IMR-90 (cell line): ENCODE measurements around the gene EXPH5. TPM values are rescaled to one million over a fixed set of nuclear protein-coding genes. Genes with fewer than 3 reads are reported as not detected.

Source experiments
- ATAC-seq: fragments of 200-7000 bp; cut with Tn5 transposase; 2 replicates; pipeline ENCODE4 v1.9.1; 2020; ENCODE audit warnings: low read depth, mild to moderate bottlenecking, moderate library complexity
- Bru-seq: library from RNA; stranded (reverse); fragments of 400-500 nt; gene quantifications from one replicate; lab custom pipeline; 2021; lab: Mats Ljungman, UMichigan
- BruChase-seq, 2 experiments: library from RNA; stranded (reverse); fragments of 400-500 nt; gene quantifications; one replicate each; lab custom pipeline; 2021; lab: Mats Ljungman, UMichigan
- BruUV-seq: library from RNA; stranded (reverse); fragments of 400-500 nt; replicated peaks from 2 replicates; lab custom pipeline; 2021; lab: Mats Ljungman, UMichigan
- CTCF ChIA-PET: fragments of 300-600 bp; formaldehyde crosslinking; extraction: SDS; loops from one replicate; lab custom pipeline; 2021; ENCODE audit warnings: antibody characterized with exemption; lab: Yijun Ruan, JAX
- POLR2A ChIA-PET: fragments of 300-600 bp; sonication (Branson Sonifier 250); formaldehyde crosslinking; loops from one replicate; lab custom pipeline; 2022; ENCODE audit warnings: antibody characterized with exemption; ENCODE audit not compliant: unreplicated experiment; lab: Charles Lee
- DNase-seq: peaks from one replicate; pipeline ENCODE4 v3.0.0; 2013
- H2AFZ ChIP-seq: replicated peaks from 2 replicates; pipeline ENCODE3; 2013; ENCODE audit warnings: low read length, mild to moderate bottlenecking; ENCODE audit not compliant: poor library complexity
- H2AK5ac ChIP-seq: 2 replicates; pipeline ENCODE4 v1.6.1; 2013; ENCODE audit warnings: low read depth, low read length, inconsistent platforms
- H2AK9ac ChIP-seq: replicated peaks from 2 replicates; pipeline ENCODE3; 2013; ENCODE audit warnings: mild to moderate bottlenecking, low read depth, low read length, moderate library complexity; ENCODE audit not compliant: poor library complexity
- H2BK120ac ChIP-seq: 2 replicates; pipeline ENCODE4 v1.6.1; 2013; ENCODE audit warnings: low read depth, low read length, inconsistent platforms
- H2BK15ac ChIP-seq: 3 replicates; pipeline ENCODE4 v1.6.1; 2013; ENCODE audit warnings: low read depth, low read length, inconsistent platforms
- H2BK20ac ChIP-seq: 2 replicates; pipeline ENCODE4 v1.6.1; 2013; ENCODE audit warnings: low read depth, mild to moderate bottlenecking, inconsistent platforms, low read length, moderate library complexity
- H2BK5ac ChIP-seq: 2 replicates; pipeline ENCODE4 v1.6.1; 2013; ENCODE audit warnings: mild to moderate bottlenecking, low read depth, low read length, inconsistent platforms; ENCODE audit not compliant: poor library complexity, severe bottlenecking
- H3K14ac ChIP-seq: replicated peaks from 2 replicates; pipeline ENCODE4 v1.6.1; 2013; ENCODE audit warnings: low read depth, low read length, inconsistent platforms
- H3K18ac ChIP-seq: 2 replicates; pipeline ENCODE4 v1.6.1; 2013; ENCODE audit warnings: low read depth, low read length, control low read depth
- H3K23ac ChIP-seq: 2 replicates; pipeline ENCODE4 v1.6.1; 2013; ENCODE audit warnings: low read depth, low read length, inconsistent platforms
- H3K27ac ChIP-seq: 2 replicates; pipeline ENCODE4 v1.5.1; 2013; ENCODE audit warnings: mild to moderate bottlenecking, control low read depth, low read length; ENCODE audit not compliant: insufficient read depth
- H3K27me3 ChIP-seq: 2 replicates; pipeline ENCODE4 v1.6.1; 2013; ENCODE audit warnings: low read length; ENCODE audit not compliant: control insufficient read depth, insufficient read depth
- H3K36me3 ChIP-seq: 2 replicates; pipeline ENCODE4 v1.6.1; 2013; ENCODE audit warnings: low read length, mixed read lengths; ENCODE audit not compliant: control insufficient read depth, insufficient read depth
- H3K4ac ChIP-seq: 2 replicates; pipeline ENCODE4 v1.6.1; 2013; ENCODE audit warnings: low read depth, low read length, inconsistent platforms
- H3K4me1 ChIP-seq: 2 replicates; pipeline ENCODE4 v1.6.1; 2013; ENCODE audit warnings: low read length, mixed read lengths; ENCODE audit not compliant: control insufficient read depth, insufficient read depth
- H3K4me2 ChIP-seq: 2 replicates; pipeline ENCODE4 v1.6.1; 2013; ENCODE audit warnings: low read depth, mild to moderate bottlenecking, control low read depth, low read length, moderate library complexity
- H3K4me3 ChIP-seq: 2 replicates; pipeline ENCODE4 v1.5.1; 2013; ENCODE audit warnings: low read depth, mild to moderate bottlenecking, control low read depth, low read length, moderate library complexity; ENCODE audit not compliant: insufficient read depth
- H3K56ac ChIP-seq: 2 replicates; pipeline ENCODE4 v1.6.1; 2013; ENCODE audit warnings: low read length, inconsistent platforms; ENCODE audit not compliant: insufficient read depth; ENCODE audit errors: extremely low read depth
- H3K79me1 ChIP-seq, 2 experiments: 2 replicates each; pipeline ENCODE4 v1.6.1; 2013; ENCODE audit warnings: low read length in 2 of 2, inconsistent platforms in 1 of 2, low read depth in 1 of 2
- H3K9ac ChIP-seq: 2 replicates; pipeline ENCODE4 v1.6.1; 2013; ENCODE audit warnings: low read depth, low read length, control low read depth
- H3K9me1 ChIP-seq: 2 replicates; pipeline ENCODE4 v1.6.1; 2013; ENCODE audit warnings: low read length, inconsistent platforms; ENCODE audit not compliant: insufficient read depth
- H3K9me3 ChIP-seq: 2 replicates; pipeline ENCODE4 v1.6.1; 2013; ENCODE audit warnings: low read length; ENCODE audit not compliant: control insufficient read depth, insufficient read depth
- H4K20me1 ChIP-seq: 2 replicates; pipeline ENCODE4 v1.6.1; 2013; ENCODE audit warnings: low read length, inconsistent platforms; ENCODE audit not compliant: insufficient read depth
- H4K5ac ChIP-seq: 2 replicates; pipeline ENCODE4 v1.6.1; 2013; ENCODE audit warnings: mild to moderate bottlenecking, low read depth, low read length, control low read depth
- H4K8ac ChIP-seq, 2 experiments: 2 replicates each; pipeline ENCODE4 v1.6.1; 2013; ENCODE audit warnings: low read depth in 2 of 2, low read length in 2 of 2, control low read depth in 1 of 2, inconsistent platforms in 1 of 2
- H4K91ac ChIP-seq: 2 replicates; pipeline ENCODE4 v1.6.1; 2013; ENCODE audit warnings: low read depth, low read length, inconsistent platforms; ENCODE audit not compliant: insufficient read depth
- BHLHE40 ChIP-seq: fragments of 150-350 bp; IDR thresholded peaks from 2 replicates; pipeline ENCODE4 v1.6.1; 2016; ENCODE audit warnings: mild to moderate bottlenecking, low read depth, low read length
- CEBPB ChIP-seq: IDR thresholded peaks from 2 replicates; pipeline ENCODE4 v1.6.1; 2012; ENCODE audit warnings: low read depth, low read length, improper control_type of control experiment
- CHD1 ChIP-seq: IDR thresholded peaks from 2 replicates; pipeline ENCODE4 v1.6.1; 2012; ENCODE audit warnings: low read depth, low read length, improper control_type of control experiment
- FOS ChIP-seq: fragments of 150-350 bp; IDR thresholded peaks from 2 replicates; pipeline ENCODE4 v1.6.1; 2016; ENCODE audit warnings: low read depth, low read length
- MAFK ChIP-seq: IDR thresholded peaks from 2 replicates; pipeline ENCODE4 v1.6.1; 2012; ENCODE audit warnings: low read depth, low read length, improper control_type of control experiment
- MAZ ChIP-seq: IDR thresholded peaks from 2 replicates; pipeline ENCODE4 v1.6.1; 2012; ENCODE audit warnings: low read depth, mild to moderate bottlenecking, low read length, improper control_type of control experiment, moderate library complexity, borderline replicate concordance
- MXI1 ChIP-seq: IDR thresholded peaks from 2 replicates; pipeline ENCODE4 v1.6.1; 2012; ENCODE audit warnings: low read depth, mild to moderate bottlenecking, low read length, moderate library complexity, borderline replicate concordance
- NFE2L2 ChIP-seq: fragments of 150-350 bp; IDR thresholded peaks from 2 replicates; pipeline ENCODE4 v1.6.1; 2016; ENCODE audit warnings: low read depth, mild to moderate bottlenecking, low read length
- POLR2A ChIP-seq: IDR thresholded peaks from 2 replicates; pipeline ENCODE4 v1.6.1; 2012; ENCODE audit warnings: mild to moderate bottlenecking, low read depth, low read length
- RAD21 ChIP-seq: IDR thresholded peaks from 2 replicates; pipeline ENCODE4 v1.6.1; 2012; ENCODE audit warnings: low read length, improper control_type of control experiment
- RCOR1 ChIP-seq: IDR thresholded peaks from 2 replicates; pipeline ENCODE4 v1.6.1; 2012; ENCODE audit warnings: mild to moderate bottlenecking, low read length, improper control_type of control experiment; ENCODE audit not compliant: insufficient replicate concordance
- RFX5 ChIP-seq: IDR thresholded peaks from 2 replicates; pipeline ENCODE4 v1.8.0; 2012; ENCODE audit warnings: low read depth, mild to moderate bottlenecking, low read length, moderate library complexity
- SMC3 ChIP-seq: fragments of 150-350 bp; IDR thresholded peaks from 2 replicates; pipeline ENCODE4 v1.6.1; 2016; ENCODE audit warnings: low read depth, mild to moderate bottlenecking, antibody characterized with exemption, low read length, moderate library complexity
- USF2 ChIP-seq: fragments of 150-350 bp; IDR thresholded peaks from 2 replicates; pipeline ENCODE4 v1.6.1; 2017; ENCODE audit warnings: mild to moderate bottlenecking, antibody characterized with exemption, low read length, low read depth
- WGBS, 2 experiments: methylation state at CpG; one replicate each; pipeline versions ENCODE4 v1.1.5 to v1.1.7; 2013; ENCODE audit warnings: missing lambda C conversion rate in 2 of 2; ENCODE audit not compliant: insufficient read length in 1 of 2; ENCODE audit errors: extremely low coverage in 2 of 2; 5-methylcytosine and 5-hydroxymethylcytosine counted together
- dilution Hi-C: fragments of 300-500 bp; cut with HindIII; formaldehyde crosslinking; loops from one replicate; pipeline ENCODE4 v1.14.3; 2018; ENCODE audit warnings: low sequenced_read_pairs; ENCODE audit not compliant: unreplicated experiment
- in situ Hi-C: fragments of 300-500 bp; cut with MboI; formaldehyde crosslinking; loops from 3 replicates; pipeline ENCODE4 v1.14.3; 2019; ENCODE audit warnings: low sequenced_read_pairs, inconsistent platforms, mixed read lengths
- intact Hi-C: fragments of 100-400 bp; cut with micrococcal nuclease; formaldehyde crosslinking; loops from 2 replicates; pipeline ENCODE4 v1.10.0; 2022
- long read RNA-seq: library from polyadenylated mRNA; unstranded; transcript quantifications from one replicate; pipeline ENCODE4 v2.0.0, GENCODE V29; 2021; ENCODE audit not compliant: unreplicated experiment
- polyA plus RNA-seq, 3 experiments: library from polyadenylated mRNA; depleted of rRNA; stranded (reverse); fragments of >200 nt; gene quantifications; 2 replicates each; pipeline ENCODE4 v1.2.3, GENCODE V29; 2012; ENCODE audit warnings: low replicate concordance in 1 of 3
- total RNA-seq: library from RNA; depleted of rRNA; stranded (reverse); fragments of >200 nt; gene quantifications from 2 replicates; pipeline ENCODE4 v1.2.3, GENCODE V29; 2012; rRNA removed
- TF ChIP-seq, protein P1 (sequence below): fragments of 150-350 bp; IDR thresholded peaks from 2 replicates; pipeline ENCODE4 v1.6.1; 2016; ENCODE audit warnings: low read depth, mild to moderate bottlenecking, low read length, moderate library complexity, borderline replicate concordance

The EXPH5 gene
- total RNA-seq: 0.56 and 0.72 TPM in 2 replicates
- polyA plus RNA-seq (2012; rRNA removed): 0.04 and 0.05 TPM in 2 replicates
- 0.01 TPM in 2 replicates for polyA plus RNA-seq (2012; cell fraction: cytosol; rRNA removed)
- 0.03 and 0.11 TPM in 2 replicates for polyA plus RNA-seq (2012; cell fraction: nucleus; rRNA removed; ENCODE audit: low replicate concordance)
- percentile 38 among the genes with signal in this experiment for Bru-seq, nascent RNA
- percentile 40 among the genes with signal in this experiment for BruChase-seq, experiment 1, labeled RNA remaining after a 6-hour chase
- percentile 41 among the genes with signal in this experiment for BruChase-seq, experiment 2, labeled RNA remaining after a 2-hour chase
- long read RNA-seq: 0 reads

GRCh38 chr11:108593214-108593922, at the start of gene EXPH5:
Gene EXPH5 (minus strand): TSS chr11:108593768. CDS start chr11:108593536, 232 bp downstream.
- Histone ChIP-seq H3K9me1 (no peaks in the 10 kb centered on the region), H2BK15ac (no peak within 1 kb of the TSS), H3K4me3 (peak within 1 kb of the TSS; percentile 92), H2AK5ac (no peak within 1 kb of the TSS), H4K5ac (no peak within 1 kb of the TSS), H3K4me1 (no peaks in the 10 kb centered on the region; the same call in 1 of the 2 replicates), H3K9me3 (no peaks in the 10 kb centered on the region), H2BK120ac (no peak within 1 kb of the TSS), H3K56ac (no peak within 1 kb of the TSS), H3K9ac (peak within 1 kb of the TSS; percentile 41; the same call in 1 of the 2 replicates), H4K8ac (0 out of 4 replicates have a peak within 1 kb of the TSS, but pooled peaks of 1 of the 2 experiments have one; percentile 5), H2AK9ac (no peak within 1 kb of the TSS), H2AFZ (peak within 1 kb of the TSS; percentile 91), H3K4me2 (peak within 1 kb of the TSS; percentile 99), H3K27me3 (peaks cover 11% of the 10 kb centered on the region), H3K27ac (no peak within 1 kb of the TSS), H3K4ac (no peak within 1 kb of the TSS), H2BK5ac (no peak within 1 kb of the TSS), H4K91ac (no peak within 1 kb of the TSS), H3K23ac (no peak within 1 kb of the TSS; the same call in none of the 2 replicates), H3K14ac (no peak within 1 kb of the TSS), H3K18ac (no peak within 1 kb of the TSS), H4K20me1 (no peaks in the 10 kb centered on the region), H2BK20ac (no peak within 1 kb of the TSS), H3K36me3 (no peaks in the 10 kb centered on the region), H3K79me1 (no peaks in the 10 kb centered on the region)
- no TSS peak for BruUV-seq
- ChIA-PET POLR2A (interaction anchor here (0.6 kb wide), 1 partner anchor 476 kb away, joined by 6 read pairs; no protein-coding TSS in a partner anchor), CTCF (no interaction called here)
- intact Hi-C loops (no loop called here), in situ Hi-C loops (no loop called here), dilution Hi-C loops (no loop called here)
- peak; percentile 93 for ATAC-seq
- 0% methylated on average over 2 of the region's 37 CpGs; no CpG with 5 or more reads in 1 of the 2 experiments for WGBS, 2 experiments
- peak; percentile 26 for DNase-seq
- TF ChIP-seq CEBPB (no peak), MAFK (no peak), USF2 (no peak), NFE2L2 (no peak), BHLHE40 (no peak), RCOR1 (no peak), FOS (no peak), CHD1 (no peak), MAZ (no peak), SMC3 (no peak), POLR2A (no peak), RAD21 (no peak), MXI1 (no peak), RFX5 (no peak)
- TF ChIP-seq, protein P1, sequence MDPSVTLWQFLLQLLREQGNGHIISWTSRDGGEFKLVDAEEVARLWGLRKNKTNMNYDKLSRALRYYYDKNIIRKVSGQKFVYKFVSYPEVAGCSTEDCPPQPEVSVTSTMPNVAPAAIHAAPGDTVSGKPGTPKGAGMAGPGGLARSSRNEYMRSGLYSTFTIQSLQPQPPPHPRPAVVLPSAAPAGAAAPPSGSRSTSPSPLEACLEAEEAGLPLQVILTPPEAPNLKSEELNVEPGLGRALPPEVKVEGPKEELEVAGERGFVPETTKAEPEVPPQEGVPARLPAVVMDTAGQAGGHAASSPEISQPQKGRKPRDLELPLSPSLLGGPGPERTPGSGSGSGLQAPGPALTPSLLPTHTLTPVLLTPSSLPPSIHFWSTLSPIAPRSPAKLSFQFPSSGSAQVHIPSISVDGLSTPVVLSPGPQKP: no peak
